Measurements from ENCODE around the gene COL9A3.

COL9A3 gene

DNA sequence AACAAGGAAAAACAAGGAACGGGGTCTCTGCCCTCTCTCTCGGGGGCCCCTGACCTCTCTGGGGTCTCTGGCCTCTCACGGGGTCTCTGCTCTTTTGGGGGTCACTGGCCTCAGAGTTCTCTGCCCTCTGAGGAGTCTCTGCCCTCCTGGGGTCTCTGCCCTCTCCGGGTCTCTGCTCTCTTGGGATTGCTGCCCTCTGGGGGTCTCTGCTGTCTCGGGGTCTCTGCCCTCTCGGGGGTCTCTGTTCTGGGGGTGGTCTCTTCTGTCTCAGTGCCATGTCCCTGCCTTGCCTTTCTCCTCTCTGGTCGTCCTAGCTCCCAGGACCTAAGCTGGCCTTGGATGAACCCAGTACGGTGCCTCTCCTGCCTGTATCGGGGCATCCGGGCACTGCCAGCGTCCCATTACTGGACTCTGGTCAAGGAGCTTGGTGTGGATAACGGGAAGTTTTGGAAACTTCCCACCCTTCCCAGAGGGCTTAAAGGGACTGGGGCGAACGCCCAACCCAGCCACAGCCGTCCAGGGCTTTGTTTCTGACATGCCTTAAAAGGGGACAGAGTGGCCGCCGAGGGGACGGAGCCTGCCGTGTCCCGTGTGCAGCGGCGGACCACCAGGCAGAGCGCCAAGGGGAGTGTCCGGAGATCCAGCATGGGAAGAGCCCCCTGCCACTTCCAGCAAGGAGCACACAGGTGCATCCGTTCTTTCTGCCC lies 45.3 kb upstream of the COL9A3 start:
- Histone ChIP-seq H3K79me2 (ENCODE audit: low read length) (no peaks in the 10 kb centered on the region), H4K20me1 (ENCODE audit: insufficient read depth, low read length) (no peaks in the 10 kb centered on the region), H3K9me2 (replicated peaks; ENCODE audit: insufficient read depth, low read length) (no peaks in the 10 kb centered on the region), H3K27ac (ENCODE audit: low read length) (no peak overlapping the region), H2AFZ (ENCODE audit: low read length) (no peak overlapping the region), H3K9ac (ENCODE audit: low read length) (no peak overlapping the region), H3F3A (ENCODE audit: insufficient read depth, low read length) (no peaks in the 10 kb centered on the region), H3K4me3 (ENCODE audit: low read length) (no peak overlapping the region), H3K9me3 (replicated peaks; ENCODE audit: insufficient read depth, low read length) (no peaks in the 10 kb centered on the region), H3K36me3 (replicated peaks; ENCODE audit: insufficient read depth, low read length) (no peaks in the 10 kb centered on the region), H3K4me2 (ENCODE audit: low read depth, low read length) (no peak overlapping the region), H3K4me1 (ENCODE audit: low read length) (peaks cover 4% of the 10 kb centered on the region), H3K27me3 (replicated peaks; ENCODE audit: insufficient read depth, low read length) (peaks cover 94% of the 10 kb centered on the region)
- DNase-seq = no peak
- TF ChIP-seq CTCF (IDR thresholded peaks at IDR 0.05; ENCODE audit: low read length) = no peak
- peak; percentile 13 for TF ChIP-seq EZH2 (optimal IDR thresholded peaks at IDR 0.05; ENCODE audit: low read depth, low read length)

GRCh38 chr20:62772103-62772611 lies 44.7 kb upstream of the COL9A3 start:
- Histone ChIP-seq H4K20me1 (ENCODE audit: insufficient read depth, low read length) (no peaks in the 10 kb centered on the region), H3K79me2 (ENCODE audit: low read length) (no peaks in the 10 kb centered on the region), H2AFZ (ENCODE audit: low read length) (no peak overlapping the region), H3K4me3 (ENCODE audit: low read length) (no peak overlapping the region), H3K9ac (ENCODE audit: low read length) (no peak overlapping the region), H3K4me2 (ENCODE audit: low read depth, low read length) (no peak overlapping the region), H3K9me2 (replicated peaks; ENCODE audit: insufficient read depth, low read length) (no peaks in the 10 kb centered on the region), H3K36me3 (replicated peaks; ENCODE audit: insufficient read depth, low read length) (no peaks in the 10 kb centered on the region), H3K4me1 (ENCODE audit: low read length) (peaks cover 6% of the 10 kb centered on the region), H3K27ac (ENCODE audit: low read length) (no peak overlapping the region), H3K27me3 (replicated peaks; ENCODE audit: insufficient read depth, low read length) (peaks cover 88% of the 10 kb centered on the region), H3K9me3 (replicated peaks; ENCODE audit: insufficient read depth, low read length) (no peaks in the 10 kb centered on the region), H3F3A (ENCODE audit: insufficient read depth, low read length) (no peaks in the 10 kb centered on the region)
- no peak for DNase-seq
- no peak for TF ChIP-seq CTCF (IDR thresholded peaks at IDR 0.05; ENCODE audit: low read length)
- no peak for TF ChIP-seq EZH2phosphoT487 (IDR thresholded peaks at IDR 0.05; ENCODE audit: low read length)
- TF ChIP-seq EZH2 (optimal IDR thresholded peaks at IDR 0.05; ENCODE audit: low read depth, low read length) = no peak

GRCh38 chr20:62772619-62772989 lies 44.2 kb upstream of the COL9A3 start:
- Histone ChIP-seq H3K79me2 (ENCODE audit: low read length) (no peaks in the 10 kb centered on the region), H3K27me3 (replicated peaks; ENCODE audit: insufficient read depth, low read length) (peaks cover 84% of the 10 kb centered on the region), H2AFZ (ENCODE audit: low read length) (no peak overlapping the region), H3K9me2 (replicated peaks; ENCODE audit: insufficient read depth, low read length) (no peaks in the 10 kb centered on the region), H3K4me3 (ENCODE audit: low read length) (no peak overlapping the region), H3K9me3 (replicated peaks; ENCODE audit: insufficient read depth, low read length) (no peaks in the 10 kb centered on the region), H3K9ac (ENCODE audit: low read length) (no peak overlapping the region), H3F3A (ENCODE audit: insufficient read depth, low read length) (no peaks in the 10 kb centered on the region), H3K27ac (ENCODE audit: low read length) (no peak overlapping the region), H3K36me3 (replicated peaks; ENCODE audit: insufficient read depth, low read length) (no peaks in the 10 kb centered on the region), H3K4me1 (ENCODE audit: low read length) (peaks cover 6% of the 10 kb centered on the region), H4K20me1 (ENCODE audit: insufficient read depth, low read length) (no peaks in the 10 kb centered on the region), H3K4me2 (ENCODE audit: low read depth, low read length) (no peak overlapping the region)
- no peak for DNase-seq
- TF ChIP-seq CTCF (IDR thresholded peaks at IDR 0.05; ENCODE audit: low read length) = no peak
- no peak for TF ChIP-seq EZH2 (optimal IDR thresholded peaks at IDR 0.05; ENCODE audit: low read depth, low read length)
- no peak for TF ChIP-seq EZH2phosphoT487 (IDR thresholded peaks at IDR 0.05; ENCODE audit: low read length)

Measured in MM.1S (cell line).